ENCODE results near the gene PDE11A.

PDE11A gene

GRCh38 chr2:177906041-177906718, 166.4 kb downstream of the PDE11A start:
- peak; percentile 51 for DNase-seq (ENCODE audit: low read depth, low spot score)
- in situ Hi-C loops (cut with HindIII; ENCODE audit: low sequenced_read_pairs): no loop called here
- no peak overlapping the region for H3K4me3 ChIP-seq (ENCODE audit: low read depth, low read length)
- peak; percentile 95 for TF ChIP-seq CTCF (IDR thresholded peaks at IDR 0.05; ENCODE audit: low read depth, low read length)

GRCh38 chr2:177905640-177906039, 166.9 kb downstream of the PDE11A start:
- H3K4me3 ChIP-seq (ENCODE audit: low read depth, low read length): no peak overlapping the region
- TF ChIP-seq CTCF (IDR thresholded peaks at IDR 0.05; ENCODE audit: low read depth, low read length): no peak
- in situ Hi-C loops (cut with HindIII; ENCODE audit: low sequenced_read_pairs): no loop called here
- no peak for DNase-seq (ENCODE audit: low read depth, low spot score)

DNA sequence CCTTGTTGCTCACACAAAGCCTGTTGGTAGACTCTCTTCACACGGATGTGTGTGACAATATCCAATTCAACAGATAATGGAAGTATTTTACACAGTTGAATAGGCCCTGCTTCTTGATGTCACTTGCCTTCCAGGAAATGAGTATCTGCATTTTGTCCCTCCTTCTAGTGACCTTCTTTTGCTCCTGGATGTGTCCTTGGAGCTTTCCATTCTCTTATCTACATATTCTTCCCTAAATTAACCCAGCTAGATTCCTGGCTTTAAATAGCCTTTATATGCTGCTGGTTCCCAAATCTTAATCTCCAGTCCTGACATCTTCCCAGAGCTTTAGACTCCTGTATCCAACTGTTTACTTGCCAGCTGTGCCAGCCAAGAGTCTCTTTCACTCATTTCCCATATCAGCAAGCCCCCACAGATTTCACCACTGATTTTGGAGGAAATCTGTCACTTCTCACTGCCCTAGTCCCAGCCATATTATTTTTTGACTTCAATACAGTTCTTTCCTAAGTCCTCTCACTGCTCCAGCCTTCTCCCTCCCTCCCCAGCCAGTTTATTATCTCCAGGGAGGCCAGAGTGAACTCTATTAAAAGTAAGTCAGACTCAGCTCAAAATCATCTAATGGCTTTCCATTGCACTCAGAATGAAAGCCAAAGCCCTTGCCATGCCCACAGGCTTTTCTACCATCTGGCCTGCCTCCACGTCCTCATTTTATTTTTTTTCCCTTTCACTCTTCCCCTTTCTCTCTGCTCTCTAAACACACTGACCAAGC, 170.0 kb downstream of the PDE11A start:
- TF ChIP-seq CTCF (IDR thresholded peaks at IDR 0.05; ENCODE audit: low read depth, low read length): no peak
- in situ Hi-C loops (cut with HindIII; ENCODE audit: low sequenced_read_pairs): no loop called here
- no peak for DNase-seq (ENCODE audit: low read depth, low spot score)
- H3K4me3 ChIP-seq (ENCODE audit: low read depth, low read length): no peak overlapping the region

- DNase-seq (ENCODE audit: low read depth, low spot score): no peak
- no peak overlapping the region for H3K4me3 ChIP-seq (ENCODE audit: low read depth, low read length)
- in situ Hi-C loops (cut with HindIII; ENCODE audit: low sequenced_read_pairs): no loop called here
- TF ChIP-seq CTCF (IDR thresholded peaks at IDR 0.05; ENCODE audit: low read depth, low read length): no peak
Observed at GRCh38 chr2:177900082-177900481, 172.5 kb downstream of the PDE11A start.

- no peak for TF ChIP-seq CTCF (IDR thresholded peaks at IDR 0.05; ENCODE audit: low read depth, low read length)
- no peak for DNase-seq (ENCODE audit: low read depth, low spot score)
- in situ Hi-C loops (cut with HindIII; ENCODE audit: low sequenced_read_pairs): no loop called here
- H3K4me3 ChIP-seq (ENCODE audit: low read depth, low read length): no peak overlapping the region
Observed at GRCh38 chr2:177897278-177897677, 175.3 kb downstream of the PDE11A start.

- in situ Hi-C loops (cut with HindIII; ENCODE audit: low sequenced_read_pairs): no loop called here
- DNase-seq (ENCODE audit: low read depth, low spot score): no peak
- no peak for TF ChIP-seq CTCF (IDR thresholded peaks at IDR 0.05; ENCODE audit: low read depth, low read length)
- no peak overlapping the region for H3K4me3 ChIP-seq (ENCODE audit: low read depth, low read length)
Observed at GRCh38 chr2:177896587-177896986, 176.0 kb downstream of the PDE11A start.

Data from astrocyte of the spinal cord (primary cell).